Epithelial cell of esophagus (primary cell): ENCODE results near the gene APBA2.

ENCODE experiments used
- DNase-seq: peaks from one replicate; pipeline ENCODE4 v3.0.0; 2010; ENCODE audit warnings: low read depth
- H3K4me3 ChIP-seq: 2 replicates; pipeline ENCODE4 v1.5.1; 2011; ENCODE audit warnings: mild to moderate bottlenecking, low read length, control low read depth
- TF ChIP-seq, protein P1 (sequence below): IDR thresholded peaks from 2 replicates; pipeline ENCODE4 v1.5.1; 2011; ENCODE audit warnings: low read depth, mild to moderate bottlenecking, low read length, control low read depth, inconsistent platforms; ENCODE audit not compliant: insufficient read depth; ENCODE audit errors: missing control alignments

APBA2 gene

DNA sequence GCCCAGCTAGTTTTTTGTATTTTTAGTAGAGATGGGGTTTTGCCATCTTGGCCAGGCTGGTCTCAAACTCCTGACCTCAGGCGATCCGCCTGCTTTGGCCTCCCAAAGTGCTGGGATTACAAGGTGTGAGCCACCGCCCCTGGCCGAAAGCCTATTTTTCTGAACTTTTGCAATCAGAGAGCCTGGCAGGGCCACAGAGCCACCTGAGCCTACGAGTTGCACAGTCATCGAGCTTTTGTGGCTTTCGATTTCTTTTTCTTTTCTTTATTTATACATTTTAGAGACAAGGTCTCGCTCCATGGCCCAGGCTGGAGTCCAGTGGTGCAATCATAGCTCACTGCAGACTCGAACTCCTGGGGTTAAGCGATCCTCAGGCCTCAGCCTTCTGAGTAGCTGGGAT lies 243.4 kb downstream of the APBA2 start:
- TF ChIP-seq, protein P1, sequence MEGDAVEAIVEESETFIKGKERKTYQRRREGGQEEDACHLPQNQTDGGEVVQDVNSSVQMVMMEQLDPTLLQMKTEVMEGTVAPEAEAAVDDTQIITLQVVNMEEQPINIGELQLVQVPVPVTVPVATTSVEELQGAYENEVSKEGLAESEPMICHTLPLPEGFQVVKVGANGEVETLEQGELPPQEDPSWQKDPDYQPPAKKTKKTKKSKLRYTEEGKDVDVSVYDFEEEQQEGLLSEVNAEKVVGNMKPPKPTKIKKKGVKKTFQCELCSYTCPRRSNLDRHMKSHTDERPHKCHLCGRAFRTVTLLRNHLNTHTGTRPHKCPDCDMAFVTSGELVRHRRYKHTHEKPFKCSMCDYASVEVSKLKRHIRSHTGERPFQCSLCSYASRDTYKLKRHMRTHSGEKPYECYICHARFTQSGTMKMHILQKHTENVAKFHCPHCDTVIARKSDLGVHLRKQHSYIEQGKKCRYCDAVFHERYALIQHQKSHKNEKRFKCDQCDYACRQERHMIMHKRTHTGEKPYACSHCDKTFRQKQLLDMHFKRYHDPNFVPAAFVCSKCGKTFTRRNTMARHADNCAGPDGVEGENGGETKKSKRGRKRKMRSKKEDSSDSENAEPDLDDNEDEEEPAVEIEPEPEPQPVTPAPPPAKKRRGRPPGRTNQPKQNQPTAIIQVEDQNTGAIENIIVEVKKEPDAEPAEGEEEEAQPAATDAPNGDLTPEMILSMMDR, result no peak
- no peak for DNase-seq
- H3K4me3 ChIP-seq, result no peak overlapping the region

DNA sequence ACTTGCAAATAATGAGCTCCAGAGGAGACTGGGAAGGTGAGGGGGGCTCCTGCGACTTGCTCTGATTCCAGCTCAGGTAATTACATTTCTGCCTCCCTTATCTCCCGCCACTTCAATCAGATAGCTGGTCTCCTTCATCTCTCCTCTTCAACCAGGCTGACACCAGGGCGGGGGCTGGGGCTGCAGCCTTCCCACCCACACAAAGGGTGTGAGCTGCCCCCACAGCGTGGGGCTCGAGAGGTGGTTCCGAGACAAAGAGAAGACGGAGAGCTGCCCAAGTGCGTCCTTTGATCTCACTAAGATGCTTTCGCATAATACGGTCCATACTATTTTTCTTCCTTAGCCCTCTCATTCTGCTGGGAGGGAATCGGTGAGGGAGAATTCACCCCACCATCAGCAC lies 244.2 kb downstream of the APBA2 start:
- no peak overlapping the region for H3K4me3 ChIP-seq
- TF ChIP-seq, protein P1, result no peak
- DNase-seq, result no peak

DNA sequence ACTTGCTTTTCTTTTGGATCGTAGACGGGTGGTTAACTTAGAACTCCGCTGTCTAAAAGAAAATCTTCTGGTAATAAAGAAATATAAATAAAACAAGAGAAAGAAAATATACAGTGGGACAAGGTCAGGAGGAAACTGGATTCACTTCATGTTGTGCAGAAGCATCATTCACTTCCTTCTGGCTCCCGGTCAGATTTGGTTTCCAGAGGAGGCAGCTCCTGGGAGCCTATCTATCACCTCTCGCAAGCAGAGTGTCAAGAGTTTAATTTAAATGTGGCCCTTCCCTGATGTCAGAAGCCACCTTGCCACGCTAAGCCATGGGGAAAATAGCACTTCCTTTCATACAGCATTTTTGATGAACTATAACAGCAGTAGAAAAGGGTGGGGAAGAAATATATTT lies 244.7 kb downstream of the APBA2 start:
- DNase-seq, result no peak
- TF ChIP-seq, protein P1, result no peak
- no peak overlapping the region for H3K4me3 ChIP-seq

DNA sequence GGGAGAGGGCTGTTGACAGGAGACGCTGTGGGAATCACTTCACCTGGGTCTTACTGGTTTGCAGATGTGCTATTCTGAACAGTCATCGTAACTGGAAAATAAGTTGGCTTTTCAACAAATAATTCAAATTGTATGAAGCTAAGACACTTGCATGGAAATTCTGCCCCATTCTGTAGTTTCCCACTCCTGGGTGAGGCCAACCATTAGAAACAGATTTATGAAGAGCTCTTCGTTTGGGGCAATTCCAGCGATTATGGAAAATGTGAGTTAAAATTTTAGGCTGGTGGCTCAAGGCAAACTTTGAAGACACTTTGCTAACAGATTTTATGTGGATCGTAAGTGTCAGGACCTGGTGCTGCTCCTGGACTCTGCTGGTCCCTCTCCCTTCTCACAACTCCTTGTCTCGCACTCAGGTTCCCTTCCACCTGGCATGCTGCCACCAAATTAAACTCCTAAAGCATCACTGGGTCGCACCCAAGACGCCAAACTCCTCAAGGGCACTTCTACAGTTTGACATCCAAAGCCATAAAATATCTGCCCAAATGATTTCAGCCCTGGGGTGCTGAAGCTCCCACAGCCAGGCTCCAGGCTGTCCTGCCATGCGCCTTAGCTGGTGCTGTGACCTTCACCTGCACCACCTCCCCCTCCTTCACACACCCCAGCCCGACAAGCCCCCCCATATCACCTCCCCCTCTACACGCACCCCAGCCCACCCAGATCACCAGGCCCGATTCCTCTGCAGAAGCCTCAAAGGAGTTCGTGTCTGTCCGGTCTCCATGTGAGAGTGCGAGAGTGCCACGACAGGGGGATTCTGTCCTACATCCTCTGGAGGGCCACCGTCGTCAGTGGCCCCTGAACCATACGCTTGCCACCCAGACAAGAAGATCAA lies 245.4 kb downstream of the APBA2 start:
- TF ChIP-seq, protein P1, result no peak
- DNase-seq, result no peak

DNA sequence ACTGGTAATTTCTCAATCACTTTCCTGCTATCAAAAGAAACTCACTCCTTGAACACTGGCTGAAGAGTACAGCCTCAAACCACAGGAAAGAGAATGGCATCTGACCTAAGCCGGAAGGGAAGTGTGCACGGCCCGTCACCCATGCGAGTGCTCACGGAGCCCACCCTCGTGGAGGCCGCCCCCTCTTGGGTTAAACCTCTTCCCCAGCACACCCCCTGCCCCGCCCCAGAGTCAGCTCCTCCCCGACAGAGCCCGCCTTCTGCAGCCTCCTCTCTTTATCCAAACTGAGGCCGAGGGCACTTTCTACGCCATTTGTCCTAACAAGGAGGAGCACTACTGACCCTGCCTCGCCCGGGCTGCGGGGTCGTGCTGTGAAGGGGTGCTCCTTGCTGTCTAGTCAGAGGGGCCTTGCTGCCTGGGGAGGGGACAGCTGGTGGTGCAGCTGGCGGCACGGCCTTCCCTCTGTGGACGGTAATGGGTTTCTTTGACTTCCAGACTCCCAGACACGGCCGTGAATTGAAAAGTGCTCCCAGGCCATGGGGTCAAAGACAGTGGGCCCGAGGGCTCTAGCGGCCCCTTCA lies 246.2 kb downstream of the APBA2 start:
- DNase-seq, result no peak
- TF ChIP-seq, protein P1, result no peak
- H3K4me3 ChIP-seq, result no peak overlapping the region

More for the DNA sequence above, 245.4 kb downstream of the APBA2 start:
- no peak overlapping the region for H3K4me3 ChIP-seq

DNA sequence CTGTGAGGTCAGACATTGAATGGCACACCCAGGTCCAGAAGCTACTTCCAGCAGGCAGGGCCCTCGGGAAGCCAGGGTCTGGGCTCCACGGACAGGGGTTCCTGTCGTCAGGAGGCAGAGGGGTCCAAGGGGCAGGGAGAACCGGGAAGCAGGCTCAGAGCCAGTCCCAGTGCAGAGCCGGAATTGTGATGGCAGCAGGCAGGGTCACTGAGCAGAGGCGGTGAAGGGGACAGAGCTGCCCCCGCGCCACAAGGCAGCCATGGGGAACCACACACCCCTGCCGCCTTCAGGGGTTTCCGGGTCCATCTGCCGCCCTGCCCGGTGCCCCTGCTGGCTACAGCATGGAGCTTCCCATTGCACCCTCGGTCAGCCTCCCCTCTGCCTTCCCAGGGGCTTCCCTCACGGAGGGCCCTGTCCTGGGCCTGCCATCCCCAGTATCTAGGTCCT lies 247.0 kb downstream of the APBA2 start:
- H3K4me3 ChIP-seq, result no peak overlapping the region
- DNase-seq, result no peak
- TF ChIP-seq, protein P1, result no peak
